MM.1S (cell line): ENCODE data around the gene IFITM10.

ENCODE experiments used
- DNase-seq: peaks from one replicate; pipeline ENCODE4 v3.0.0-alpha.2; 2015
- H2AFZ ChIP-seq: fragments of 300-600 bp; sonication (generic); 2 replicates; pipeline ENCODE4 v1.6.0; 2016; ENCODE audit warnings: antibody characterized with exemption, low read length
- H3F3A ChIP-seq: fragments of 300-600 bp; sonication (generic); 2 replicates; pipeline ENCODE4 v1.6.1; 2016; ENCODE audit warnings: mild to moderate bottlenecking, antibody characterized with exemption, low read length, moderate library complexity, mixed read lengths; ENCODE audit not compliant: insufficient read depth
- H3K27ac ChIP-seq: fragments of 300-600 bp; sonication (generic); 2 replicates; pipeline ENCODE4 v1.5.1; 2016; ENCODE audit warnings: mild to moderate bottlenecking, low read length
- H3K27me3 ChIP-seq: fragments of 300-600 bp; sonication (generic); replicated peaks from 2 replicates; pipeline ENCODE4 v1.6.0; 2016; ENCODE audit warnings: low read length; ENCODE audit not compliant: insufficient read depth
- H3K36me3 ChIP-seq: fragments of 300-600 bp; sonication (generic); replicated peaks from 2 replicates; pipeline ENCODE4 v1.6.1; 2016; ENCODE audit warnings: mild to moderate bottlenecking, low read length, mixed read lengths; ENCODE audit not compliant: insufficient read depth
- H3K4me1 ChIP-seq: fragments of 300-600 bp; sonication (generic); 2 replicates; pipeline ENCODE4 v1.6.1; 2016; ENCODE audit warnings: low read length, mixed read lengths
- H3K4me2 ChIP-seq: fragments of 300-600 bp; sonication (generic); 2 replicates; pipeline ENCODE4 v1.6.0; 2016; ENCODE audit warnings: low read depth, low read length
- H3K4me3 ChIP-seq: fragments of 300-600 bp; sonication (generic); 2 replicates; pipeline ENCODE4 v1.5.1; 2016; ENCODE audit warnings: low read length, mixed read lengths
- H3K79me2 ChIP-seq: fragments of 300-600 bp; sonication (generic); 2 replicates; pipeline ENCODE4 v1.6.1; 2016; ENCODE audit warnings: mixed run types, low read length, mixed read lengths
- H3K9ac ChIP-seq: fragments of 300-600 bp; sonication (generic); 2 replicates; pipeline ENCODE4 v1.6.1; 2016; ENCODE audit warnings: low read length, mixed read lengths
- H3K9me2 ChIP-seq: fragments of 300-600 bp; sonication (generic); replicated peaks from 2 replicates; pipeline ENCODE4 v1.6.1; 2016; ENCODE audit warnings: mild to moderate bottlenecking, low read length, mixed read lengths; ENCODE audit not compliant: insufficient read depth
- H3K9me3 ChIP-seq: fragments of 300-600 bp; sonication (generic); replicated peaks from 2 replicates; pipeline ENCODE4 v1.6.1; 2016; ENCODE audit warnings: mild to moderate bottlenecking, low read length, mixed read lengths; ENCODE audit not compliant: insufficient read depth
- H4K20me1 ChIP-seq: fragments of 300-600 bp; sonication (generic); 2 replicates; pipeline ENCODE4 v1.6.1; 2016; ENCODE audit warnings: mild to moderate bottlenecking, low read length, moderate library complexity, mixed read lengths; ENCODE audit not compliant: insufficient read depth
- CTCF ChIP-seq: fragments of 300-600 bp; sonication (generic); IDR thresholded peaks from 2 replicates; pipeline ENCODE4 v1.5.1; 2016; ENCODE audit warnings: antibody characterized with exemption, low read length, mixed read lengths
- EZH2 ChIP-seq: fragments of 300-600 bp; sonication (generic); optimal IDR thresholded peaks from 2 replicates; pipeline ENCODE3; 2017; ENCODE audit warnings: low read depth, mild to moderate bottlenecking, antibody characterized with exemption, low read length, mixed read lengths
- EZH2phosphoT487 ChIP-seq: fragments of 300-600 bp; sonication (generic); IDR thresholded peaks from 2 replicates; pipeline ENCODE4 v1.6.1; 2018; ENCODE audit warnings: antibody characterized with exemption, low read length

The IFITM10 gene

GRCh38 chr11:1744891-1745700, 5.3 kb downstream of the IFITM10 start:
- H4K20me1 ChIP-seq: no peaks in the 10 kb centered on the region

GRCh38 chr11:1744137-1744886, 6.1 kb downstream of the IFITM10 start:
- no peaks in the 10 kb centered on the region for H3K9me3 ChIP-seq
- H2AFZ ChIP-seq: no peak overlapping the region
- H3K27ac ChIP-seq: no peak overlapping the region
- no peaks in the 10 kb centered on the region for H3K4me1 ChIP-seq
- H4K20me1 ChIP-seq: no peaks in the 10 kb centered on the region
- H3F3A ChIP-seq: no peaks in the 10 kb centered on the region
- peaks cover 59% of the 10 kb centered on the region for H3K27me3 ChIP-seq
- H3K36me3 ChIP-seq: no peaks in the 10 kb centered on the region
- no peak overlapping the region for H3K9ac ChIP-seq
- no peak overlapping the region for H3K4me3 ChIP-seq
- no peaks in the 10 kb centered on the region for H3K79me2 ChIP-seq
- no peak for TF ChIP-seq CTCF
- no peaks in the 10 kb centered on the region for H3K9me2 ChIP-seq
- no peak overlapping the region for H3K4me2 ChIP-seq
- DNase-seq: no peak

More at GRCh38 chr11:1744891-1745700, 5.3 kb downstream of the IFITM10 start:
- Histone ChIP-seq H3K27me3 (peaks cover 53% of the 10 kb centered on the region), H3K36me3 (no peaks in the 10 kb centered on the region), H2AFZ (no peak overlapping the region), H3K79me2 (no peaks in the 10 kb centered on the region), H3K4me1 (no peaks in the 10 kb centered on the region), H3F3A (no peaks in the 10 kb centered on the region), H3K9me3 (no peaks in the 10 kb centered on the region), H3K4me2 (no peak overlapping the region), H3K9me2 (no peaks in the 10 kb centered on the region), H3K4me3 (no peak overlapping the region), H3K27ac (no peak overlapping the region), H3K9ac (no peak overlapping the region)
- no peak for TF ChIP-seq CTCF
- no peak for TF ChIP-seq EZH2
- no peak for TF ChIP-seq EZH2phosphoT487
- DNase-seq: no peak

GRCh38 chr11:1743585-1744136, 6.7 kb downstream of the IFITM10 start:
- no peaks in the 10 kb centered on the region for H3K79me2 ChIP-seq
- no peak overlapping the region for H2AFZ ChIP-seq
- no peaks in the 10 kb centered on the region for H3K9me2 ChIP-seq
- no peaks in the 10 kb centered on the region for H3K36me3 ChIP-seq
- no peak overlapping the region for H3K4me3 ChIP-seq
- no peaks in the 10 kb centered on the region for H4K20me1 ChIP-seq
- no peaks in the 10 kb centered on the region for H3F3A ChIP-seq
- no peak overlapping the region for H3K9ac ChIP-seq
- no peaks in the 10 kb centered on the region for H3K4me1 ChIP-seq
- no peak overlapping the region for H3K4me2 ChIP-seq
- peaks cover 64% of the 10 kb centered on the region for H3K27me3 ChIP-seq
- TF ChIP-seq CTCF (no peak), EZH2 (no peak), EZH2phosphoT487 (no peak)
- no peak overlapping the region for H3K27ac ChIP-seq
- no peaks in the 10 kb centered on the region for H3K9me3 ChIP-seq
- no peak for DNase-seq
